ENCODE measurements around the gene DDR2. TPM values are rescaled to one million over a fixed set of nuclear protein-coding genes. Genes with fewer than 3 reads are reported as not detected.

The DDR2 gene
- total RNA-seq, 1 donor from 2014 or later, result 1.3 TPM

DNA sequence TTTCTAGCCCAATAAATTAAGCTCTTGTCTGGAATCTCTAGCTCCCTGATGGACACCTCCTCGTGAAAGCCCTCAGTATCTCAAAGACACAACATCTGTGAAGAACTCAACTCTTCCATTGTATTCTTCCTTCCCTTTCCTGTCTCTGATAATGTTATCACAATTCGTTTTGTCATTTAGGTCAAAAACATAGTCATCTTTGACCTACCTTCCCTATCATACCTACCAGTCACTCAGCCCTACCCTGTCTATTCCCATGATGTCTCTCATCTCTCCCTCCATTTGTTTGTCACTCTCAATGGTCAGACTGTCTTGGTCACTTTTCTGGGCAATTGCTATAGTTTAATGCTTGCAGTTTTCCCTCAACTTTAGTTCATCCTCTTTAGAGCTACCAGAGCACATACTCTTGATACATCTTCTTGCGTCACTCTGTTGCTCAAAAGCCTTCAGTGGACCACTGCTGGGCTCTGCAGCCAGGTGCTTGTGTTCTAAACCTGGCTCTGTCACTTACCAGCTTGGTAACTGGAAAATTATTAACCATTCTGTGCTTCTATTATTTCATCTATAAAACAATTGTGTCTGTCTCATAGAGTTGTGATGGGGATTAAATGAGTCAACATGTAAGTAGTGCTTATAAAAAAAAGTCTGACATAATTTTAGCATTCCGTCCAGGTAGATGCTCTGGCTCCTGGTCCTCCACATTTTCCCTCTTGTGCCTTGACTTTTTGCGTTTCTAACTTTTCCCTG is 39.6 kb downstream of the DDR2 start:
- H3K4me3 ChIP-seq (ENCODE audit: low read depth, low read length), result no peak overlapping the region
- DNase-seq (ENCODE audit: low read depth), result no peak
- TF ChIP-seq, protein P1, sequence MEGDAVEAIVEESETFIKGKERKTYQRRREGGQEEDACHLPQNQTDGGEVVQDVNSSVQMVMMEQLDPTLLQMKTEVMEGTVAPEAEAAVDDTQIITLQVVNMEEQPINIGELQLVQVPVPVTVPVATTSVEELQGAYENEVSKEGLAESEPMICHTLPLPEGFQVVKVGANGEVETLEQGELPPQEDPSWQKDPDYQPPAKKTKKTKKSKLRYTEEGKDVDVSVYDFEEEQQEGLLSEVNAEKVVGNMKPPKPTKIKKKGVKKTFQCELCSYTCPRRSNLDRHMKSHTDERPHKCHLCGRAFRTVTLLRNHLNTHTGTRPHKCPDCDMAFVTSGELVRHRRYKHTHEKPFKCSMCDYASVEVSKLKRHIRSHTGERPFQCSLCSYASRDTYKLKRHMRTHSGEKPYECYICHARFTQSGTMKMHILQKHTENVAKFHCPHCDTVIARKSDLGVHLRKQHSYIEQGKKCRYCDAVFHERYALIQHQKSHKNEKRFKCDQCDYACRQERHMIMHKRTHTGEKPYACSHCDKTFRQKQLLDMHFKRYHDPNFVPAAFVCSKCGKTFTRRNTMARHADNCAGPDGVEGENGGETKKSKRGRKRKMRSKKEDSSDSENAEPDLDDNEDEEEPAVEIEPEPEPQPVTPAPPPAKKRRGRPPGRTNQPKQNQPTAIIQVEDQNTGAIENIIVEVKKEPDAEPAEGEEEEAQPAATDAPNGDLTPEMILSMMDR (conservative IDR thresholded peaks at IDR 0.05; ENCODE audit: low read depth, low read length), result no peak

DNA sequence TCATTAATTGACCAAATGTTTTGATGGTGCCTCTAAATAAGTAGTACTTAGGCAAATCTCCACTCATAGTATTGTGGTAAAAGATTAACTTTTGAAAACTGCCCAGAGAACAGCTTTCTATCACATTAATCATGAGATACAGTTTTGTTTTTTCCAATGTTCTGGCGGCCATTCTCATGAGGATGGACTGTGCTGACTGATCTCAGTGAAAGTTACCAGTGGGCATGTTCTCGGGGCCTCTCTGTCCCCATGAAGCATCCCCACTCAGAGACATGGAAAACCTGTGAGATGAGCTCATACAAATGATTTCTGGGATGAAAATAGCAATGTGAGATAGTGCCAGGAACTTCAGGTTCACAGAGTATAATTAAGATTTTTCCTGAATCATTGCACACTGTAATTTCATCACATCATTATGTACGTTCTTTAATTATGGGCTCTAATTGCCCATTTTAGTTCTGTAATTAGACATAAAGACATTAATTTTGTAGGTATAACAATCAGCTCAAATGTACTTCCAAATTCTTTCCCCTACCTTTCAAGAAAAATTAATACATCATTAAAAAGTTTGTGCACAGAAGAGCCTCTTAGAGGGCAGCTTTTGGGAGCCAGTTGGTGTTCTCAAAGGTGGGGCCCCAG is 40.5 kb downstream of the DDR2 start:
- TF ChIP-seq, protein P1 (conservative IDR thresholded peaks at IDR 0.05; ENCODE audit: low read depth, low read length), result no peak
- H3K4me3 ChIP-seq (ENCODE audit: low read depth, low read length), result no peak overlapping the region
- no peak for DNase-seq (ENCODE audit: low read depth)

DNA sequence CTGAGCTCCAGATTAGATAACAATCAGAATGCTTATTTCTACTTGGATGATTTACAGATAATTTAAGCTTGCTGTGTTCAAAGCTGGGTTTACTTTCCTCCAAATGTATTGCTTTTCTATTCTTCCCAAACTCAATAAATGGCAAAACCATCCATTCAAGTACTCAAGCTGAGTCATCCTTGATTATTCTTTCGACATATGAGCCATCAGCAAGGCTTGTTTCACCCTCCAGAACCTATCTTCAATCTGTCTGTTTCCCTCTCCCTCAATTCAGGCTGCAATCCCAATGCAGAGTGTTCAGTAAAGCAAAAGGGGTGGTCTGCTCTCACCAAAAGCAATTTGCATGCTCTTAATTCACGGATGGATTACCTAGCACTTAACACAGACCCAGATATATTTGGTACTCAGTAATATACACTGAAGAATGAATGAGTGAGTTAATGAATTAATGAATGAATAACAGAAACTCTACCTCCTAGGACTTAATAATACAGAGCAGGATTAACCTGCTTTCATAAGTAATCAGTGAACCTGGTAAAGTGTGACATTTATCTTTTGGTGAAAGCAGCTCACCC is 41.9 kb downstream of the DDR2 start:
- no peak overlapping the region for H3K4me3 ChIP-seq (ENCODE audit: low read depth, low read length)
- TF ChIP-seq, protein P1 (conservative IDR thresholded peaks at IDR 0.05; ENCODE audit: low read depth, low read length), result no peak
- DNase-seq (ENCODE audit: low read depth), result no peak

DNA sequence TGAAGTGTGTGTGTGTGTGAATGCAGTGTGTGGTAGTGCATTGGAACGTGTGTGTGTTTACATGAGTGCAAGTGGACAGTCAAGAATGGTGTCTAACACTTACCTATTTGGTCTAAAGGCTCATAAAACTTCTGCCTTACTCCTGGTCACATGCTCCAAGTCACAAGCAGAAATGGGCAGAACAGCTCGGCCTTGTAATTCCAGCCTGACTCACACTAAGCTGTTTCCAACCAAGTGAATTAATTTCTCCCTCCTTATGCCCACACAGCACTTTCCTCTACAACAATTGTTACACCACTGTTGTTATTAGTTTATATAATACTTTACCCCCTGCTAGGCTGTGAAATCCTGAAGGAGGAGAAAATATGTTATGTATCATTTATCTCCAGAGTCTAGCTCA is 43.8 kb downstream of the DDR2 start:
- H3K4me3 ChIP-seq (ENCODE audit: low read depth, low read length), result no peak overlapping the region
- peak; percentile 94 for DNase-seq (ENCODE audit: low read depth)
- TF ChIP-seq, protein P1 (conservative IDR thresholded peaks at IDR 0.05; ENCODE audit: low read depth, low read length), result no peak

DNA sequence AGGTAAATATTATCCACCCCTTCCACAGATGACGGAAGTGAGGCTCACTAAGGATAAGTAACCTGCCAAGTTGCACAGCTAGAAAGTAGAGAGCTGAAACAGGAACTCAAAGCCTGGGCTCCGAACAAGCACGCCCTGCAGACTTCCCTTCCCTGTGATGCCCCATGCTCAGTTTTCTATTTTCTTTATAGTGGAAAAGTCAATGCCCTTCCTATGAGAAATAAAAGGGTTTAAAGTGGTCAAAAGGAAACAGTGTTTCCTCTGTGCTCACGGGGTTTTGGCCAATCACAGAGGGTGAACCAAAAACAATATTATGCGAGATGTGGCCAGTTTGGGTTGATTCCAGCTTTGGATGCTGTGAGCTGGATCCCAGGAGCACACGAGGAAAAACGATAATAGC is 44.5 kb downstream of the DDR2 start:
- no peak overlapping the region for H3K4me3 ChIP-seq (ENCODE audit: low read depth, low read length)
- TF ChIP-seq, protein P1 (conservative IDR thresholded peaks at IDR 0.05; ENCODE audit: low read depth, low read length), result no peak
- no peak for DNase-seq (ENCODE audit: low read depth)

DNA sequence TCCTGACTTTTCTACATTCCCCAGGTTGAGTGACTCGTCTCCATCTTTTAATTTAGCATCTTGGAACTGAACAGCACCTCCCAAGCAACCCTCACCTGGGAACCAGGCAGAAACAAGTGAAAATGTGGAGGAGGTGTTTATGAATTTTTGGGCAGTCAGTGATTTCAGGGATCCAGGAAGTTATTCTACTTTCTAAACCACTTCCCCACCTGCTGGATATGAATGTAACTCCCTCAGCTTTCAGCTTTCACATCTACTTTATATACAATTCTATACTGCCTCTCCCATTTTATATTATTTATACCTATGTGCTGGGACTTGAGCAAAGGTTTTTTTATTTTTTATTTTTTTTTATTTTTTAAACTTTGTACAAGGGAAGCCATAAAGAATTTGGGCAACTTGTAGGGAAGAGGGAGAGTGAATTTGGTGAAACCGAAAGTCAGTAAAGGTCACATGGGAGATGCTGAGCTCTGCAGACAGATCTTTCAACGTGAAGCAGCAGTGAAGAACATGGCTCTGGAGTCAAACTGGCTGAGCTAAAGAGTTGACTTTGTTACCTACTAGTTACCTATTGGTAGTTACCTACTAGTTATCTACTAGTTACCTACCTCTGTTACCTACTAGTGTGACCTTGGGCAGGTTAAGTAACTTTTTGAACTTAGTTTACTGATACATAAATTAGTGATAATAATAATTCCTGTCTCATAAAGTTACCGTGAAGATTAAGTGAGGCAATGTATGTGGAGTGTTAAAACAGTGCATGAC is 45.5 kb downstream of the DDR2 start:
- no peak for DNase-seq (ENCODE audit: low read depth)
- TF ChIP-seq, protein P1 (conservative IDR thresholded peaks at IDR 0.05; ENCODE audit: low read depth, low read length), result peak; percentile 13
- H3K4me3 ChIP-seq (ENCODE audit: low read depth, low read length), result no peak overlapping the region

Measured in epithelial cell of proximal tubule (primary cell).